H1 (cell line): Measurements from ENCODE around the gene MVK. TPM values are rescaled to one million over a fixed set of nuclear protein-coding genes. Genes with fewer than 3 reads are reported as not detected.

Source experiments
- CTCF ChIA-PET: fragments of 300-600 bp; sonication (Branson Sonifier 250); formaldehyde crosslinking; loops from one replicate; lab custom pipeline; 2021; ENCODE audit not compliant: partially characterized antibody; lab: Charles Lee
- POLR2A ChIA-PET: fragments of 300-600 bp; sonication (Branson Sonifier 250); formaldehyde crosslinking; loops from one replicate; lab custom pipeline; 2021; ENCODE audit warnings: inconsistent platforms; ENCODE audit not compliant: partially characterized antibody; lab: Charles Lee
- DNase-seq, 2 experiments: peaks; one replicate each; pipeline versions ENCODE4 v3.0.0 to v3.0.0-alpha.2; 2010 to 2022; ENCODE audit warnings: low spot score in 2 of 2, low read depth in 1 of 2, mixed read lengths in 1 of 2
- FAIRE-seq: peaks from 2 replicates; lab custom pipeline; 2011; peaks lifted over from hg19 to GRCh38; lab: Jason Lieb, UNC
- H2AFZ ChIP-seq: 2 replicates; pipeline ENCODE4 v1.8.1; 2012; ENCODE audit warnings: low read length, inconsistent platforms
- H2AK5ac ChIP-seq: 2 replicates; pipeline ENCODE4 v1.6.1; 2013; ENCODE audit warnings: low read depth, low read length
- H2BK120ac ChIP-seq: replicated peaks from 2 replicates; pipeline ENCODE3; 2013; ENCODE audit warnings: low read depth, low read length, inconsistent platforms
- H2BK12ac ChIP-seq: 2 replicates; pipeline ENCODE4 v1.6.1; 2013; ENCODE audit warnings: low read depth, low read length
- H2BK15ac ChIP-seq: 2 replicates; pipeline ENCODE4 v1.6.1; 2013; ENCODE audit warnings: low read length
- H2BK20ac ChIP-seq: 2 replicates; pipeline ENCODE4 v1.6.1; 2013; ENCODE audit warnings: low read length
- H2BK5ac ChIP-seq: 2 replicates; pipeline ENCODE4 v1.6.1; 2013; ENCODE audit warnings: low read depth, low read length
- H3K14ac ChIP-seq: 2 replicates; pipeline ENCODE4 v1.6.1; 2013; ENCODE audit warnings: inconsistent platforms; ENCODE audit not compliant: insufficient read length
- H3K18ac ChIP-seq: 2 replicates; pipeline ENCODE4 v1.6.1; 2013; ENCODE audit warnings: low read length; ENCODE audit errors: extremely low read depth
- H3K23ac ChIP-seq: 2 replicates; pipeline ENCODE4 v1.6.1; 2013; ENCODE audit warnings: inconsistent platforms; ENCODE audit not compliant: insufficient read length
- H3K23me2 ChIP-seq: 2 replicates; pipeline ENCODE4 v1.6.1; 2013; ENCODE audit warnings: low read depth, low read length
- H3K27ac ChIP-seq: 2 replicates; pipeline ENCODE4 v1.6.1; 2011; ENCODE audit warnings: low read depth, low read length, inconsistent platforms
- H3K27me3 ChIP-seq, 4 experiments: replicated peaks in 1 of 4; 1 replicate in 1 of 4; 2 replicates in 3 of 4; pipeline versions ENCODE4 v1.6.1 to v1.8.1; 2011 to 2013; ENCODE audit warnings: low read length in 3 of 4, mild to moderate bottlenecking in 3 of 4, inconsistent platforms in 2 of 4, mixed read lengths in 2 of 4, moderate library complexity in 1 of 4; ENCODE audit not compliant: control insufficient read depth in 3 of 4, insufficient read depth in 3 of 4; ENCODE audit errors: extremely low read depth in 1 of 4
- H3K36me3 ChIP-seq, 4 experiments: 2 replicates each; pipeline versions ENCODE4 v1.6.1 to v1.8.1; 2011 to 2013; ENCODE audit warnings: mild to moderate bottlenecking in 4 of 4, low read length in 3 of 4, moderate library complexity in 2 of 4, control low read depth in 1 of 4, inconsistent platforms in 1 of 4; ENCODE audit not compliant: insufficient read depth in 4 of 4, control insufficient read depth in 2 of 4
- H3K4ac ChIP-seq: replicated peaks from 2 replicates; pipeline ENCODE3; 2013; ENCODE audit warnings: low read length, low read depth, mixed read lengths, inconsistent platforms; ENCODE audit not compliant: insufficient read length
- H3K4me1 ChIP-seq, 4 experiments: replicated peaks in 1 of 4; 1 replicate in 1 of 4; 2 replicates in 3 of 4; pipeline versions ENCODE4 v1.6.1 to v1.8.1; 2011 to 2013; ENCODE audit warnings: low read length in 3 of 4, inconsistent platforms in 2 of 4, mixed read lengths in 1 of 4; ENCODE audit not compliant: insufficient read depth in 4 of 4, control insufficient read depth in 3 of 4
- H3K4me2 ChIP-seq, 2 experiments: 2 replicates each; pipeline versions ENCODE4 v1.6.1 to v1.8.1; 2011 to 2013; ENCODE audit warnings: low read depth in 2 of 2, low read length in 2 of 2, control low read depth in 1 of 2, inconsistent platforms in 1 of 2, mild to moderate bottlenecking in 1 of 2; ENCODE audit not compliant: insufficient read depth in 1 of 2
- H3K4me3 ChIP-seq, 4 experiments: fragments of 200-600, 300-600 bp in 1 of 4; sonication (generic), shearing (Covaris generic), sonication (Bioruptor Twin) in 1 of 4; 2 replicates each; pipeline versions ENCODE4 v1.5.1 to v1.8.1; 2011 to 2016; ENCODE audit warnings: low read length in 4 of 4, low read depth in 3 of 4, control low read depth in 2 of 4, inconsistent platforms in 2 of 4, mild to moderate bottlenecking in 2 of 4, mixed read lengths in 1 of 4, moderate library complexity in 1 of 4; ENCODE audit not compliant: insufficient read depth in 2 of 4; ENCODE audit errors: extremely low read depth in 1 of 4
- H3K56ac ChIP-seq: replicated peaks from 2 replicates; pipeline ENCODE3; 2013; ENCODE audit warnings: low read depth, mild to moderate bottlenecking, mixed read lengths, low read length, inconsistent platforms; ENCODE audit not compliant: insufficient read length
- H3K79me1 ChIP-seq: 2 replicates; pipeline ENCODE4 v1.6.1; 2013; ENCODE audit warnings: low read depth, low read length, control low read depth
- H3K79me2 ChIP-seq, 2 experiments: 2 replicates each; pipeline versions ENCODE4 v1.6.1 to v1.8.1; 2012 to 2013; ENCODE audit warnings: low read length in 2 of 2, mild to moderate bottlenecking in 2 of 2, inconsistent platforms in 1 of 2; ENCODE audit not compliant: insufficient read depth in 2 of 2, control insufficient read depth in 1 of 2
- H3K9ac ChIP-seq, 4 experiments: replicated peaks in 1 of 4; 1 replicate in 1 of 4; 2 replicates in 3 of 4; pipeline versions ENCODE4 v1.6.1 to v1.8.1; 2011 to 2013; ENCODE audit warnings: low read depth in 3 of 4, low read length in 3 of 4, control low read depth in 2 of 4, mild to moderate bottlenecking in 2 of 4, moderate library complexity in 2 of 4, inconsistent platforms in 1 of 4; ENCODE audit errors: extremely low read depth in 1 of 4
- H3K9me3 ChIP-seq, 2 experiments: 2 replicates each; pipeline versions ENCODE4 v1.6.1 to v1.8.1; 2012 to 2013; ENCODE audit warnings: mild to moderate bottlenecking in 2 of 2, moderate library complexity in 2 of 2, control low read depth in 1 of 2, inconsistent platforms in 1 of 2, low read depth in 1 of 2, low read length in 1 of 2, mixed read lengths in 1 of 2; ENCODE audit not compliant: insufficient read depth in 2 of 2
- H4K20me1 ChIP-seq, 2 experiments: replicated peaks in 1 of 2; 2 replicates each; pipeline versions ENCODE3 to v1.8.1; 2011 to 2013; ENCODE audit warnings: inconsistent platforms in 2 of 2, low read length in 2 of 2, mild to moderate bottlenecking in 1 of 2; ENCODE audit not compliant: insufficient read depth in 2 of 2, control insufficient read depth in 1 of 2
- H4K5ac ChIP-seq: 2 replicates; pipeline ENCODE4 v1.6.1; 2013; ENCODE audit warnings: low read length, low read depth, mixed read lengths, inconsistent platforms; ENCODE audit not compliant: insufficient read length
- H4K8ac ChIP-seq: 2 replicates; pipeline ENCODE4 v1.8.0; 2013; ENCODE audit warnings: mild to moderate bottlenecking, moderate library complexity, low read length, inconsistent platforms; ENCODE audit not compliant: insufficient read depth; ENCODE audit errors: extremely low read depth
- H4K91ac ChIP-seq: replicated peaks from 2 replicates; pipeline ENCODE3; 2013; ENCODE audit warnings: low read length, mixed read lengths, inconsistent platforms; ENCODE audit not compliant: insufficient read length
- HDAC6 ChIP-seq: IDR thresholded peaks from one replicate; pipeline ENCODE4 v1.7.1; 2012; ENCODE audit warnings: low read depth, mild to moderate bottlenecking, inconsistent platforms, low read length, moderate library complexity
- KDM1A ChIP-seq: fragments of 200-600, 300-600 bp; sonication (generic); IDR thresholded peaks from 2 replicates; pipeline ENCODE4 v1.7.1; 2016; ENCODE audit warnings: mild to moderate bottlenecking, low read length, borderline replicate concordance
- WGBS, 2 experiments: shearing (Covaris generic) in 1 of 2; methylation state at CpG; one replicate each; pipeline versions ENCODE4 v1.1.6 to v1.1.7; 2013 to 2015; ENCODE audit warnings: low lambda C conversion rate in 2 of 2, mixed read lengths in 2 of 2, inconsistent platforms in 1 of 2, low coverage in 1 of 2, missing lambda C conversion rate in 1 of 2; ENCODE audit not compliant: insufficient replicate concordance in 2 of 2, insufficient coverage in 1 of 2, insufficient read length in 1 of 2; ENCODE audit errors: extremely low coverage in 1 of 2, missing lambda C conversion rate in 1 of 2; 5-methylcytosine and 5-hydroxymethylcytosine counted together
- polyA plus RNA-seq, 7 experiments: library from polyadenylated mRNA; depleted of rRNA in 3 of 7; stranded (reverse) in 5 of 7; unstranded in 2 of 7; fragments of >200 nt in 5 of 7; fragments of 200-250 nt in 2 of 7; gene quantifications; 1 replicate in 5 of 7; 2 replicates in 1 of 7; 4 replicates in 1 of 7; pipeline versions ENCODE4 v1.2.1 to v1.2.3, GENCODE V29; 2011 to 2013; ENCODE audit warnings: missing spikeins in 2 of 7, mixed read lengths in 2 of 7
- total RNA-seq: library from RNA; stranded (reverse); fragmentation: NEBNext Ultra II Directional; extraction: Animal tissue kit (Norgen Biotek cat#: 25700); gene quantifications from 2 replicates; pipeline ENCODE4 v1.2.1, GENCODE V29; 2021

The MVK gene
- total and polyA plus RNA-seq, 2 of the 8 experiments (the other 6 are each of a cell fraction or from before 2014, with no cell fraction given) = 15.7 to 20.9 TPM

GRCh38 chr12:109612003-109612402 lies 38.4 kb downstream of the MVK start:
- Histone ChIP-seq H2BK120ac (no peak overlapping the region), H3K79me2 (no peaks in the 10 kb centered on the region), H3K27me3 (0 out of 7 replicates have a peak, but pooled peaks cover 0 to 2% (median 0%) of the 10 kb centered on the region in 4 experiments), H3K4me2 (no peak overlapping the region), H3K23ac (no peak overlapping the region), H2BK20ac (no peak overlapping the region), H3K79me1 (no peaks in the 10 kb centered on the region), H3K14ac (no peak overlapping the region), H2BK5ac (no peak overlapping the region), H3K36me3 (no peaks in the 10 kb centered on the region), H4K5ac (no peak overlapping the region), H2AFZ (no peak overlapping the region), H2AK5ac (no peak overlapping the region), H3K18ac (no peak overlapping the region), H3K4ac (no peak overlapping the region), H3K4me3 (no peak overlapping the region), H3K9me3 (no peaks in the 10 kb centered on the region), H2BK12ac (peak overlapping the region; percentile 50; the same call in 1 of the 2 replicates), H3K56ac (no peak overlapping the region), H4K8ac (no peak overlapping the region), H3K23me2 (no peaks in the 10 kb centered on the region), H4K20me1 (no peaks in the 10 kb centered on the region), H3K27ac (no peak overlapping the region), H3K9ac (no peak overlapping the region), H2BK15ac (no peak overlapping the region), H4K91ac (no peak overlapping the region), H3K4me1 (peaks cover 0 to 3% (median 0%) of the 10 kb centered on the region in 4 experiments; a peak in 3 of 7 replicates)
- WGBS, 2 experiments = 96% methylated on average over 3 of the region's 3 CpGs; no CpG with 5 or more reads in 1 of the 2 experiments
- POLR2A ChIA-PET = interaction anchor here (0.9 kb wide), 1 partner anchor 14 kb away, joined by 3 read pairs; no protein-coding TSS in a partner anchor
- CTCF ChIA-PET = interaction anchor here (1.0 to 5.7 kb wide), 10 partner anchors 8 to 162 kb away, joined by 3 to 42 read pairs (median 3); no protein-coding TSS in a partner anchor
- FAIRE-seq (no peak), DNase-seq (no peak)
- TF ChIP-seq HDAC6 = no peak
- TF ChIP-seq KDM1A = peak; percentile 64; the same call in 1 of the 2 replicates
